Liver (tissue), 9 donors: ENCODE data around the gene PSMD12. TPM values are rescaled to one million over a fixed set of nuclear protein-coding genes. Genes with fewer than 3 reads are reported as not detected.

Experiments
- DNase-seq: peaks from one replicate; pipeline ENCODE4 v3.0.0-alpha.2; 2017; ENCODE audit warnings: low spot score
- H3K27ac ChIP-seq, 2 donors: one replicate each; pipeline ENCODE4 v1.7.0; 2013; ENCODE audit warnings: inconsistent platforms in 2 of 2, low read length in 2 of 2, control low read depth in 1 of 2, low read depth in 1 of 2, mild to moderate bottlenecking in 1 of 2
- H3K27me3 ChIP-seq, 4 donors: one replicate each; pipeline versions ENCODE4 v1.6.1 to v1.7.0; 2013; ENCODE audit warnings: low read length in 3 of 4, inconsistent platforms in 1 of 4, mild to moderate bottlenecking in 1 of 4, moderate library complexity in 1 of 4; ENCODE audit not compliant: control insufficient read depth in 4 of 4, insufficient read depth in 4 of 4
- H3K36me3 ChIP-seq, 4 donors: one replicate each; pipeline versions ENCODE4 v1.6.1 to v1.7.0; 2013; ENCODE audit warnings: low read length in 3 of 4, mild to moderate bottlenecking in 3 of 4, low read depth in 1 of 4, moderate library complexity in 1 of 4; ENCODE audit not compliant: control insufficient read depth in 4 of 4, insufficient read depth in 3 of 4
- H3K4me1 ChIP-seq, 4 donors: one replicate each; pipeline versions ENCODE4 v1.6.1 to v1.7.0; 2013; ENCODE audit warnings: low read length in 3 of 4, mild to moderate bottlenecking in 3 of 4, moderate library complexity in 1 of 4; ENCODE audit not compliant: control insufficient read depth in 4 of 4, insufficient read depth in 4 of 4
- H3K4me3 ChIP-seq, 3 donors: one replicate each; pipeline versions ENCODE4 v1.6.1 to v1.7.0; 2013; ENCODE audit warnings: low read length in 3 of 3, control low read depth in 1 of 3, low read depth in 1 of 3, mild to moderate bottlenecking in 1 of 3
- H3K9ac ChIP-seq, 2 donors: one replicate each; pipeline ENCODE4 v1.7.0; 2013; ENCODE audit warnings: low read length in 2 of 2, mild to moderate bottlenecking in 2 of 2, moderate library complexity in 2 of 2, control low read depth in 1 of 2, low read depth in 1 of 2
- H3K9me3 ChIP-seq, 4 donors: one replicate each; pipeline versions ENCODE4 v1.6.1 to v1.7.0; 2013; ENCODE audit warnings: low read length in 3 of 4; ENCODE audit not compliant: control insufficient read depth in 4 of 4
- ATF3 ChIP-seq: IDR thresholded peaks from 2 replicates; pipeline ENCODE4 v1.6.1; 2016; ENCODE audit warnings: antibody characterized with exemption
- EGR1 ChIP-seq, 2 donors: IDR thresholded peaks; 2 replicates each; pipeline ENCODE4 v1.6.1; 2016 to 2018; ENCODE audit warnings: antibody characterized with exemption in 2 of 2, low read depth in 2 of 2
- FOXA1 ChIP-seq: IDR thresholded peaks from 2 replicates; pipeline ENCODE4 v1.6.1; 2016; ENCODE audit warnings: antibody characterized with exemption
- FOXA2 ChIP-seq: IDR thresholded peaks from 2 replicates; pipeline ENCODE4 v1.6.1; 2016; ENCODE audit warnings: antibody characterized with exemption
- GABPA ChIP-seq, 2 donors: IDR thresholded peaks in 1 of 2; conservative IDR thresholded peaks in 1 of 2; 2 replicates each; pipeline ENCODE4 v1.6.1; 2016; ENCODE audit warnings: antibody characterized with exemption in 2 of 2, mild to moderate bottlenecking in 1 of 2, moderate library complexity in 1 of 2
- HNF4A ChIP-seq, 2 donors: conservative IDR thresholded peaks; 2 replicates each; pipeline ENCODE4 v1.6.1; 2016; ENCODE audit warnings: antibody characterized with exemption in 2 of 2, mild to moderate bottlenecking in 2 of 2
- HNF4G ChIP-seq: IDR thresholded peaks from 2 replicates; pipeline ENCODE4 v1.6.1; 2016; ENCODE audit warnings: antibody characterized with exemption
- JUND ChIP-seq, 2 donors: IDR thresholded peaks; 2 replicates each; pipeline ENCODE4 v1.6.1; 2016; ENCODE audit warnings: antibody characterized with exemption in 2 of 2
- MAX ChIP-seq: IDR thresholded peaks from 2 replicates; pipeline ENCODE4 v1.6.1; 2016; ENCODE audit warnings: antibody characterized with exemption
- NR2F2 ChIP-seq: IDR thresholded peaks from 2 replicates; pipeline ENCODE4 v1.6.1; 2016; ENCODE audit warnings: antibody characterized with exemption
- RAD21 ChIP-seq, 2 donors: IDR thresholded peaks; 2 replicates each; pipeline ENCODE4 v1.6.1; 2016; ENCODE audit warnings: antibody characterized with exemption in 2 of 2, mild to moderate bottlenecking in 2 of 2
- REST ChIP-seq: IDR thresholded peaks from 2 replicates; pipeline ENCODE4 v1.6.1; 2016; ENCODE audit warnings: antibody characterized with exemption, mild to moderate bottlenecking
- RXRA ChIP-seq, 2 donors: IDR thresholded peaks; 2 replicates each; pipeline ENCODE4 v1.6.1; 2017 to 2018; ENCODE audit warnings: antibody characterized with exemption in 2 of 2, mild to moderate bottlenecking in 1 of 2
- SP1 ChIP-seq: IDR thresholded peaks from 2 replicates; pipeline ENCODE4 v1.6.1; 2018; ENCODE audit warnings: antibody characterized with exemption, mild to moderate bottlenecking
- TAF1 ChIP-seq: conservative IDR thresholded peaks from 2 replicates; pipeline ENCODE4 v1.6.1; 2016; ENCODE audit warnings: antibody characterized with exemption, mild to moderate bottlenecking
- YY1 ChIP-seq: IDR thresholded peaks from 2 replicates; pipeline ENCODE4 v1.6.1; 2016; ENCODE audit warnings: antibody characterized with exemption, mild to moderate bottlenecking
- WGBS: extraction: QIAGEN DNeasy Blood & Tissue Kit; methylation state at CpG from one replicate; pipeline ENCODE4 v1.1.7; 2013; 5-methylcytosine and 5-hydroxymethylcytosine counted together
- polyA plus RNA-seq, 2 donors: library from polyadenylated mRNA; stranded (reverse) in 1 of 2; unstranded in 1 of 2; fragments of 200-250 nt in 1 of 2; fragments of >200 nt in 1 of 2; fragmentation: Nextera tagmentation in 1 of 2; extraction: Ambion mirVana in 1 of 2; gene quantifications; one replicate each; pipeline versions ENCODE4 v1.2.1 to v1.2.3, GENCODE V29; 2013 to 2015
- total RNA-seq, 2 donors: library from RNA; depleted of rRNA; stranded (reverse); fragments of >200 nt; gene quantifications; one replicate each; pipeline ENCODE4 v1.2.3, GENCODE V29; 2014
- TF ChIP-seq, protein P1 (sequence below): fragments of 150-350 bp; IDR thresholded peaks from 2 replicates; pipeline ENCODE4 v1.5.1; 2017; ENCODE audit warnings: improper control_type of control experiment, low read depth, low read length; ENCODE audit not compliant: missing input control
- TF ChIP-seq, protein P2 (sequence below): IDR thresholded peaks from 2 replicates; pipeline ENCODE4 v1.6.1; 2016; ENCODE audit warnings: antibody characterized with exemption
- donor health status: healthy.
- donor health status: healthy.
- donor health status: healthy.
- donor health status: healthy.
- donor health status: healthy.

The PSMD12 gene
- total and polyA plus RNA-seq, 4 donors, result 17.3 to 34.0 (median 25.7) TPM

GRCh38 chr17:67376415-67376736, 10.0 kb upstream of the PSMD12 start:
- TF ChIP-seq TAF1 (no peak), GABPA (IDR thresholded peaks at IDR 0.05 in 1 of 2, conservative IDR thresholded peaks at IDR 0.05 in 1 of 2) (no peak), FOXA1 (no peak), HNF4A (conservative IDR thresholded peaks at IDR 0.05) (no peak), SP1 (no peak), REST (no peak), NR2F2 (no peak), YY1 (no peak), JUND (IDR thresholded peaks at IDR 0.05) (no peak), MAX (no peak), ATF3 (no peak), RAD21 (IDR thresholded peaks at IDR 0.05) (no peak), EGR1 (IDR thresholded peaks at IDR 0.05; ENCODE audit: low read depth in 2 of 2) (no peak), FOXA2 (no peak), HNF4G (no peak), RXRA (IDR thresholded peaks at IDR 0.05) (no peak)
- TF ChIP-seq, protein P1, sequence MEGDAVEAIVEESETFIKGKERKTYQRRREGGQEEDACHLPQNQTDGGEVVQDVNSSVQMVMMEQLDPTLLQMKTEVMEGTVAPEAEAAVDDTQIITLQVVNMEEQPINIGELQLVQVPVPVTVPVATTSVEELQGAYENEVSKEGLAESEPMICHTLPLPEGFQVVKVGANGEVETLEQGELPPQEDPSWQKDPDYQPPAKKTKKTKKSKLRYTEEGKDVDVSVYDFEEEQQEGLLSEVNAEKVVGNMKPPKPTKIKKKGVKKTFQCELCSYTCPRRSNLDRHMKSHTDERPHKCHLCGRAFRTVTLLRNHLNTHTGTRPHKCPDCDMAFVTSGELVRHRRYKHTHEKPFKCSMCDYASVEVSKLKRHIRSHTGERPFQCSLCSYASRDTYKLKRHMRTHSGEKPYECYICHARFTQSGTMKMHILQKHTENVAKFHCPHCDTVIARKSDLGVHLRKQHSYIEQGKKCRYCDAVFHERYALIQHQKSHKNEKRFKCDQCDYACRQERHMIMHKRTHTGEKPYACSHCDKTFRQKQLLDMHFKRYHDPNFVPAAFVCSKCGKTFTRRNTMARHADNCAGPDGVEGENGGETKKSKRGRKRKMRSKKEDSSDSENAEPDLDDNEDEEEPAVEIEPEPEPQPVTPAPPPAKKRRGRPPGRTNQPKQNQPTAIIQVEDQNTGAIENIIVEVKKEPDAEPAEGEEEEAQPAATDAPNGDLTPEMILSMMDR, result no peak
- TF ChIP-seq, protein P2, sequence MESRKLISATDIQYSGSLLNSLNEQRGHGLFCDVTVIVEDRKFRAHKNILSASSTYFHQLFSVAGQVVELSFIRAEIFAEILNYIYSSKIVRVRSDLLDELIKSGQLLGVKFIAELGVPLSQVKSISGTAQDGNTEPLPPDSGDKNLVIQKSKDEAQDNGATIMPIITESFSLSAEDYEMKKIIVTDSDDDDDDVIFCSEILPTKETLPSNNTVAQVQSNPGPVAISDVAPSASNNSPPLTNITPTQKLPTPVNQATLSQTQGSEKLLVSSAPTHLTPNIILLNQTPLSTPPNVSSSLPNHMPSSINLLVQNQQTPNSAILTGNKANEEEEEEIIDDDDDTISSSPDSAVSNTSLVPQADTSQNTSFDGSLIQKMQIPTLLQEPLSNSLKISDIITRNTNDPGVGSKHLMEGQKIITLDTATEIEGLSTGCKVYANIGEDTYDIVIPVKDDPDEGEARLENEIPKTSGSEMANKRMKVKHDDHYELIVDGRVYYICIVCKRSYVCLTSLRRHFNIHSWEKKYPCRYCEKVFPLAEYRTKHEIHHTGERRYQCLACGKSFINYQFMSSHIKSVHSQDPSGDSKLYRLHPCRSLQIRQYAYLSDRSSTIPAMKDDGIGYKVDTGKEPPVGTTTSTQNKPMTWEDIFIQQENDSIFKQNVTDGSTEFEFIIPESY, result no peak
- no peak for DNase-seq
- Histone ChIP-seq H3K4me1 (peaks cover 2 to 22% (median 12%) of the 10 kb centered on the region in 4 donors), H3K9me3 (no peaks in the 10 kb centered on the region), H3K4me3 (peak overlapping the region; percentile 45 to 77 (median 61)), H3K27me3 (no peaks in the 10 kb centered on the region), H3K36me3 (no peaks in the 10 kb centered on the region), H3K27ac (peak overlapping the region; percentile 92 to 93), H3K9ac (peak overlapping the region; percentile 63 to 82)
- WGBS, result 41% methylated on average over 6 of the region's 6 CpGs

DNA sequence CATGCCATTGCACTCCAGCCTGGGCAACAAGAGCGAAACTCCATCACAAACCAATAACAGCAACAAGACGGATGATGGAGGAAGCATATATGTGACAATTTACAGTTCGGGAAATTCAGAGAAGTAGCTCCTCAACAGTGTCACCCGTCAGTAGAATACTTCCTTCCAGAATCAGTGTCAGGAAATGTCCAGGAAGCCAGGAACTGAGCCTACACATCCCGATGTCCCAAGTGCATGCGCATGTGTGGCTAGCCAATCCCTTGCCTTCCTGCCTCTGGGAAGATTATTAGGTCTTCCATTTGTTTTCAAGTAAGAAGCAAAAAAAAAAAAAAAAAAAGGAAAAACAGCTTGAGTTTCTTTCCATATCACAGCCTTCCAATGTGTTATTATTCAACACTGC, 9.3 kb upstream of the PSMD12 start:
- no peak for DNase-seq
- H3K4me1 ChIP-seq, result peaks cover 2 to 22% (median 12%) of the 10 kb centered on the region in 4 donors
- no peaks in the 10 kb centered on the region for H3K27me3 ChIP-seq
- H3K9ac ChIP-seq, result no peak overlapping the region
- 80% methylated on average over 6 of the region's 6 CpGs for WGBS
- H3K27ac ChIP-seq, result no peak overlapping the region
- H3K36me3 ChIP-seq, result no peaks in the 10 kb centered on the region
- H3K9me3 ChIP-seq, result no peaks in the 10 kb centered on the region
- no peak overlapping the region for H3K4me3 ChIP-seq
- TF ChIP-seq HNF4A (conservative IDR thresholded peaks at IDR 0.05) (no peak), JUND (IDR thresholded peaks at IDR 0.05) (no peak), TAF1 (no peak), FOXA2 (no peak), MAX (no peak), NR2F2 (no peak)
- TF ChIP-seq, protein P1, result no peak
- TF ChIP-seq, protein P2, result no peak
